Muscle of leg (tissue), 16 donors: ENCODE data around the gene BDKRB2. TPM values are rescaled to one million over a fixed set of nuclear protein-coding genes. Genes with fewer than 3 reads are reported as not detected.

Experiments
- DNase-seq: peaks from one replicate; pipeline ENCODE4 v3.0.0; 2013
- H3K27ac ChIP-seq: one replicate; pipeline ENCODE4 v1.5.1; 2013; ENCODE audit warnings: mild to moderate bottlenecking, low read length, control low read depth
- H3K27me3 ChIP-seq: one replicate; pipeline ENCODE4 v1.6.1; 2013; ENCODE audit warnings: low read length; ENCODE audit not compliant: control insufficient read depth, insufficient read depth
- H3K36me3 ChIP-seq: one replicate; pipeline ENCODE4 v1.6.1; 2013; ENCODE audit warnings: low read length; ENCODE audit not compliant: control insufficient read depth, insufficient read depth
- H3K4me1 ChIP-seq: one replicate; pipeline ENCODE4 v1.6.1; 2013; ENCODE audit warnings: low read length; ENCODE audit not compliant: control insufficient read depth, insufficient read depth
- H3K4me3 ChIP-seq: one replicate; pipeline ENCODE4 v1.5.1; 2013; ENCODE audit warnings: low read length, control low read depth
- H3K9me3 ChIP-seq: replicated peaks from 2 replicates; pipeline ENCODE4 v1.6.1; 2013; ENCODE audit warnings: low read depth, low read length; ENCODE audit not compliant: control insufficient read depth
- WGBS: methylation state at CpG from one replicate; pipeline ENCODE4 v1.1.5; 2013; ENCODE audit warnings: missing lambda C conversion rate; ENCODE audit not compliant: insufficient coverage; 5-methylcytosine and 5-hydroxymethylcytosine counted together
- long read RNA-seq, 11 donors: transcript quantifications; one replicate each; lab custom pipeline, GENCODE V29; 2026
- polyA plus RNA-seq, 8 donors: library from polyadenylated mRNA; unstranded; fragments of 120-200 nt; gene quantifications; one replicate each; pipeline versions ENCODE4 v1.2.1 to v1.2.3, GENCODE V29; 2013; ENCODE audit warnings: inconsistent platforms in 1 of 8, low replicate concordance in 1 of 8; ENCODE audit not compliant: insufficient read length in 8 of 8, insufficient read depth in 1 of 8
- total RNA-seq: library from RNA; stranded (reverse); fragments of 120-200 nt; gene quantifications from one replicate; pipeline ENCODE4 v1.2.4, GENCODE V29; 2013

Gene BDKRB2
- total RNA-seq (3.5 TPM), polyA plus RNA-seq (1 to 10 TPM; 2.0 to 6.0 (median 3.9) TPM)
- long read RNA-seq, donor 1: 0 reads
- long read RNA-seq, donor 2: 0 reads
- long read RNA-seq, donor 3: 0 reads
- long read RNA-seq, donor 4: 0 reads
- long read RNA-seq, donor 5, full-length matches to known transcripts: 2 of 2 reads
- long read RNA-seq, donor 5, partial matches to known transcripts: 0 of 2 reads
- long read RNA-seq, donor 5, other reads (novel, unspliced or antisense): 0 of 2 reads
- long read RNA-seq, donor 6: 0 reads
- long read RNA-seq, donor 7: 0 reads
- long read RNA-seq, donor 8: 0 reads
- long read RNA-seq, donor 9: 0 reads
- long read RNA-seq, donor 10, full-length matches to known transcripts: 2 of 2 reads
- long read RNA-seq, donor 10, partial matches to known transcripts: 0 of 2 reads
- long read RNA-seq, donor 10, other reads (novel, unspliced or antisense): 0 of 2 reads
- long read RNA-seq, donor 11, full-length matches to known transcripts: 2 of 2 reads
- long read RNA-seq, donor 11, partial matches to known transcripts: 0 of 2 reads
- long read RNA-seq, donor 11, other reads (novel, unspliced or antisense): 0 of 2 reads

GRCh38 chr14:96204151-96205058 is at the start of gene BDKRB2:
Gene BDKRB2, plus strand, starts transcription at chr14:96204839. Its CDS starts 32,269 bp downstream, at chr14:96237108.
- Histone ChIP-seq H3K36me3 (no peaks in the 10 kb centered on the region), H3K9me3 (no peaks in the 10 kb centered on the region), H3K27ac (no peak within 1 kb of the TSS), H3K4me3 (peak within 1 kb of the TSS; percentile 52), H3K27me3 (peaks cover 12% of the 10 kb centered on the region), H3K4me1 (peaks cover 28% of the 10 kb centered on the region)
- peak; percentile 92 for DNase-seq
- WGBS: 4% methylated on average over 34 of the region's 41 CpGs

- Histone ChIP-seq H3K27ac (no peak overlapping the region), H3K27me3 (no peaks in the 10 kb centered on the region), H3K36me3 (no peaks in the 10 kb centered on the region), H3K4me3 (no peak overlapping the region), H3K4me1 (no peaks in the 10 kb centered on the region), H3K9me3 (no peaks in the 10 kb centered on the region)
- no peak for DNase-seq
- 86% methylated on average over 1 of the region's 2 CpGs for WGBS
Observed at GRCh38 chr14:96154900-96155299, 49.7 kb upstream of the BDKRB2 start.

GRCh38 chr14:96156804-96157760 is 47.6 kb upstream of the BDKRB2 start:
- DNase-seq: no peak
- 54% methylated on average over 5 of the region's 7 CpGs for WGBS
- Histone ChIP-seq H3K9me3 (no peaks in the 10 kb centered on the region), H3K4me1 (no peaks in the 10 kb centered on the region), H3K27ac (no peak overlapping the region), H3K27me3 (no peaks in the 10 kb centered on the region), H3K4me3 (no peak overlapping the region), H3K36me3 (no peaks in the 10 kb centered on the region)

GRCh38 chr14:96158735-96159134 is 45.9 kb upstream of the BDKRB2 start:
- Histone ChIP-seq H3K27ac (no peak overlapping the region), H3K27me3 (no peaks in the 10 kb centered on the region), H3K36me3 (no peaks in the 10 kb centered on the region), H3K4me1 (no peaks in the 10 kb centered on the region), H3K9me3 (no peaks in the 10 kb centered on the region), H3K4me3 (no peak overlapping the region)
- 80% methylated on average over 6 of the region's 7 CpGs for WGBS
- no peak for DNase-seq

- H3K27me3 ChIP-seq: no peaks in the 10 kb centered on the region
- WGBS: 85% methylated on average over 6 of the region's 8 CpGs
Observed at GRCh38 chr14:96160076-96160912, 44.3 kb upstream of the BDKRB2 start.

GRCh38 chr14:96160913-96161310 is 43.7 kb upstream of the BDKRB2 start:
- Histone ChIP-seq H3K9me3 (no peaks in the 10 kb centered on the region), H3K4me1 (no peaks in the 10 kb centered on the region), H3K27me3 (no peaks in the 10 kb centered on the region), H3K4me3 (no peak overlapping the region), H3K36me3 (no peaks in the 10 kb centered on the region), H3K27ac (no peak overlapping the region)
- WGBS: 92% methylated on average over 2 of the region's 4 CpGs
- DNase-seq: no peak

More at GRCh38 chr14:96160076-96160912, 44.3 kb upstream of the BDKRB2 start:
- no peaks in the 10 kb centered on the region for H3K4me1 ChIP-seq
- H3K4me3 ChIP-seq: no peak overlapping the region
- H3K9me3 ChIP-seq: no peaks in the 10 kb centered on the region
- no peak for DNase-seq
- H3K36me3 ChIP-seq: no peaks in the 10 kb centered on the region
- H3K27ac ChIP-seq: no peak overlapping the region

- H3K27ac ChIP-seq: no peak overlapping the region
- no peak for DNase-seq
- H3K27me3 ChIP-seq: no peaks in the 10 kb centered on the region
- no CpG with 5 or more reads among the region's 2 CpGs for WGBS
- no peaks in the 10 kb centered on the region for H3K4me1 ChIP-seq
- H3K4me3 ChIP-seq: no peak overlapping the region
- H3K9me3 ChIP-seq: no peaks in the 10 kb centered on the region
- no peaks in the 10 kb centered on the region for H3K36me3 ChIP-seq
Observed at GRCh38 chr14:96161636-96162035, 43.0 kb upstream of the BDKRB2 start.

- no peak for DNase-seq
- 86% methylated on average over 6 of the region's 6 CpGs for WGBS
Observed at GRCh38 chr14:96162265-96162664, 42.4 kb upstream of the BDKRB2 start.

GRCh38 chr14:96162741-96163140 is 41.9 kb upstream of the BDKRB2 start:
- Histone ChIP-seq H3K27ac (no peak overlapping the region), H3K36me3 (no peaks in the 10 kb centered on the region), H3K9me3 (no peaks in the 10 kb centered on the region), H3K4me3 (no peak overlapping the region), H3K27me3 (no peaks in the 10 kb centered on the region), H3K4me1 (no peaks in the 10 kb centered on the region)
- DNase-seq: no peak
- WGBS: 100% methylated on average over 2 of the region's 4 CpGs

More at GRCh38 chr14:96162265-96162664, 42.4 kb upstream of the BDKRB2 start:
- Histone ChIP-seq H3K27me3 (no peaks in the 10 kb centered on the region), H3K36me3 (no peaks in the 10 kb centered on the region), H3K27ac (no peak overlapping the region), H3K4me1 (no peaks in the 10 kb centered on the region), H3K4me3 (no peak overlapping the region), H3K9me3 (no peaks in the 10 kb centered on the region)
